Activated CD4-positive, alpha-beta memory T cell treated with anti-CD3 and anti-CD28 coated beads for 36 hours (primary cell): Measurements from ENCODE around the gene HLA-DPA1. TPM values are rescaled to one million over a fixed set of nuclear protein-coding genes. Genes with fewer than 3 reads are reported as not detected.
"Not testable (repeated sequence)": the region's sequence is repeated elsewhere in the genome, so short reads cannot be mapped to it uniquely, and the experiment has no call there.

Source experiments
- CTCF ChIA-PET: fragments of 350-600 bp; sonication (Branson Sonifier 250); formaldehyde crosslinking; loops from one replicate; lab custom pipeline; 2021; ENCODE audit warnings: antibody characterized with exemption, inconsistent platforms; lab: Charles Lee
- POLR2A ChIA-PET: fragments of 350-600 bp; sonication (Branson Sonifier 250); formaldehyde crosslinking; loops from one replicate; lab custom pipeline; 2021; ENCODE audit warnings: antibody characterized with exemption; lab: Charles Lee
- DNase-seq: peaks from one replicate; pipeline ENCODE4 v3.0.0-alpha.2; 2020
- H3K27ac Mint-ChIP-seq: one replicate; pipeline ENCODE4 v1.8.0; 2021; ENCODE audit warnings: mixed read lengths
- H3K27me3 Mint-ChIP-seq: one replicate; pipeline ENCODE4 v1.8.0; 2021; ENCODE audit warnings: mixed read lengths
- H3K36me3 Mint-ChIP-seq: one replicate; pipeline ENCODE4 v1.8.0; 2021; ENCODE audit warnings: mixed read lengths
- H3K4me1 Mint-ChIP-seq: one replicate; pipeline ENCODE4 v1.8.0; 2021; ENCODE audit warnings: low read depth, mixed read lengths
- H3K4me3 Mint-ChIP-seq: one replicate; pipeline ENCODE4 v1.8.0; 2021; ENCODE audit warnings: mild to moderate bottlenecking, mixed read lengths
- H3K9me3 Mint-ChIP-seq: one replicate; pipeline ENCODE4 v1.8.0; 2021; ENCODE audit warnings: mixed read lengths
- intact Hi-C: fragments of 100-400 bp; cut with micrococcal nuclease; formaldehyde crosslinking; loops from one replicate; pipeline ENCODE4 v1.15.1; 2023
- total RNA-seq, 2 experiments: library from RNA; stranded (reverse); gene quantifications; one replicate each; pipeline ENCODE4 v1.2.3, GENCODE V29; 2021

HLA-DPA1 gene
- total RNA-seq, 2 experiments from 2014 or later: 19.3 to 20.9 TPM

GRCh38 chr6:33075568-33076405 lies 2.3 kb upstream of the HLA-DPA1 start, which contains the start of gene HLA-DPB1:
Gene HLA-DPB1 (plus strand): TSS chr6:33075990. CDS start chr6:33076042, 52 bp downstream.
- H3K27ac Mint-ChIP-seq: no peak within 1 kb of the TSS
- peaks cover 16% of the 10 kb centered on the region for H3K27me3 Mint-ChIP-seq
- DNase-seq: no peak
- no peaks in the 10 kb centered on the region for H3K36me3 Mint-ChIP-seq
- intact Hi-C loops: no loop called here
- H3K4me1 Mint-ChIP-seq: peaks cover 33% of the 10 kb centered on the region
- CTCF ChIA-PET: interaction anchor here (0.6 to 1.5 kb wide), 7 partner anchors 44 to 208 kb away, joined by 3 to 4 read pairs (median 4); no protein-coding TSS in a partner anchor
- POLR2A ChIA-PET: interaction anchor here (0.8 to 0.9 kb wide), 2 partner anchors 10 to 104 kb away, joined by 3 read pairs; no protein-coding TSS in a partner anchor
- H3K4me3 Mint-ChIP-seq: peak within 1 kb of the TSS; percentile 68
- H3K9me3 Mint-ChIP-seq: no peaks in the 10 kb centered on the region

- peaks cover 33% of the 10 kb centered on the region for H3K4me1 Mint-ChIP-seq
- intact Hi-C loops: no loop called here
- H3K27me3 Mint-ChIP-seq: peaks cover 16% of the 10 kb centered on the region
- no peak overlapping the region for H3K27ac Mint-ChIP-seq
- DNase-seq: no peak
- POLR2A ChIA-PET: interaction anchor here (0.8 kb wide), 1 partner anchor 103 kb away, joined by 3 read pairs; no protein-coding TSS in a partner anchor
- CTCF ChIA-PET: interaction anchor here (0.6 to 1.5 kb wide), 5 partner anchors 45 to 174 kb away, joined by 3 to 4 read pairs (median 4); no protein-coding TSS in a partner anchor
- H3K9me3 Mint-ChIP-seq: no peaks in the 10 kb centered on the region
- H3K4me3 Mint-ChIP-seq: peak overlapping the region; percentile 68
- H3K36me3 Mint-ChIP-seq: no peaks in the 10 kb centered on the region
These were observed 1.7 kb upstream of the HLA-DPA1 start for GRCh38 chr6:33075208-33075567.

GRCh38 chr6:33072508-33073100 lies 845 bp downstream of the HLA-DPA1 start:
- ChIA-PET POLR2A (no interaction called here), CTCF (interaction anchor here (0.8 to 2.8 kb wide), 5 partner anchors 58 to 204 kb away, joined by 3 to 10 read pairs (median 4); no protein-coding TSS in a partner anchor)
- H3K27ac Mint-ChIP-seq: no peak overlapping the region
- peaks cover 11% of the 10 kb centered on the region for H3K27me3 Mint-ChIP-seq
- H3K4me1 Mint-ChIP-seq: peaks cover 30% of the 10 kb centered on the region
- intact Hi-C loops: no loop called here
- peak overlapping the region; percentile 13 for H3K4me3 Mint-ChIP-seq
- H3K36me3 Mint-ChIP-seq: no peaks in the 10 kb centered on the region
- no peak for DNase-seq
- no peaks in the 10 kb centered on the region for H3K9me3 Mint-ChIP-seq

GRCh38 chr6:33071569-33071968 lies 1.9 kb downstream of the HLA-DPA1 start:
- no peaks in the 10 kb centered on the region for H3K9me3 Mint-ChIP-seq

GRCh38 chr6:33070909-33071308 lies 2.5 kb downstream of the HLA-DPA1 start:
- POLR2A ChIA-PET: no interaction called here
- peaks cover 3% of the 10 kb centered on the region for H3K27me3 Mint-ChIP-seq
- no peak overlapping the region for H3K27ac Mint-ChIP-seq
- no peaks in the 10 kb centered on the region for H3K36me3 Mint-ChIP-seq
- H3K4me3 Mint-ChIP-seq: no peak overlapping the region
- intact Hi-C loops: no loop called here
- H3K4me1 Mint-ChIP-seq: peaks cover 21% of the 10 kb centered on the region
- no peak for DNase-seq
- H3K9me3 Mint-ChIP-seq: no peaks in the 10 kb centered on the region
- CTCF ChIA-PET: no interaction called here

More at GRCh38 chr6:33071569-33071968, 1.9 kb downstream of the HLA-DPA1 start:
- peaks cover 5% of the 10 kb centered on the region for H3K27me3 Mint-ChIP-seq
- no peak overlapping the region for H3K27ac Mint-ChIP-seq
- CTCF ChIA-PET: interaction anchor here (1.6 to 2.8 kb wide), 2 partner anchors 87 to 177 kb away, joined by 4 to 10 read pairs; no protein-coding TSS in a partner anchor
- no peaks in the 10 kb centered on the region for H3K36me3 Mint-ChIP-seq
- peaks cover 25% of the 10 kb centered on the region for H3K4me1 Mint-ChIP-seq
- POLR2A ChIA-PET: no interaction called here
- no peak for DNase-seq
- intact Hi-C loops: no loop called here
- no peak overlapping the region for H3K4me3 Mint-ChIP-seq

- intact Hi-C loops: no loop called here
- Mint-ChIP-seq H3K4me3 (no peak overlapping the region), H3K36me3 (no peaks in the 10 kb centered on the region), H3K9me3 (no peaks in the 10 kb centered on the region), H3K4me1 (peaks cover 15% of the 10 kb centered on the region), H3K27me3 (peaks cover 3% of the 10 kb centered on the region), H3K27ac (no peak overlapping the region)
- ChIA-PET POLR2A (no interaction called here), CTCF (no interaction called here)
- DNase-seq: no peak
These were observed 4.3 kb downstream of the HLA-DPA1 start for GRCh38 chr6:33069021-33069738.

GRCh38 chr6:33066917-33067521 lies 6.4 kb downstream of the HLA-DPA1 start:
- intact Hi-C loops: no loop called here
- H3K36me3 Mint-ChIP-seq: no peaks in the 10 kb centered on the region
- ChIA-PET CTCF (no interaction called here), POLR2A (no interaction called here)
- H3K27me3 Mint-ChIP-seq: peaks cover 3% of the 10 kb centered on the region
- no peak overlapping the region for H3K27ac Mint-ChIP-seq
- DNase-seq: no peak
- peaks cover 4% of the 10 kb centered on the region for H3K4me1 Mint-ChIP-seq
- H3K9me3 Mint-ChIP-seq: no peaks in the 10 kb centered on the region
- no peak overlapping the region for H3K4me3 Mint-ChIP-seq

- H3K4me3 Mint-ChIP-seq: no peak overlapping the region
- H3K36me3 Mint-ChIP-seq: no peaks in the 10 kb centered on the region
- DNase-seq: no peak
- ChIA-PET CTCF (interaction anchor here (0.6 kb wide), 1 partner anchor 471 kb away, joined by 3 read pairs; no protein-coding TSS in a partner anchor), POLR2A (no interaction called here)
- intact Hi-C loops: no loop called here
- no peaks in the 10 kb centered on the region for H3K4me1 Mint-ChIP-seq
- H3K27me3 Mint-ChIP-seq: peaks cover 3% of the 10 kb centered on the region
- no peak overlapping the region for H3K27ac Mint-ChIP-seq
- no peaks in the 10 kb centered on the region for H3K9me3 Mint-ChIP-seq
These were observed 8.1 kb downstream of the HLA-DPA1 start for GRCh38 chr6:33065312-33065711.

GRCh38 chr6:33064723-33065122 lies 8.7 kb downstream of the HLA-DPA1 start:
- no peaks in the 10 kb centered on the region for H3K4me1 Mint-ChIP-seq
- CTCF ChIA-PET: interaction anchor here (0.6 kb wide), 1 partner anchor 472 kb away, joined by 3 read pairs; no protein-coding TSS in a partner anchor

GRCh38 chr6:33063435-33063834 lies 10.0 kb downstream of the HLA-DPA1 start:
- POLR2A ChIA-PET, H3K27me3 Mint-ChIP-seq, H3K27ac Mint-ChIP-seq, H3K9me3 Mint-ChIP-seq, H3K4me1 Mint-ChIP-seq, CTCF ChIA-PET, H3K4me3 Mint-ChIP-seq, intact Hi-C loops, H3K36me3 Mint-ChIP-seq, DNase-seq: not testable (repeated sequence)

More at GRCh38 chr6:33064723-33065122, 8.7 kb downstream of the HLA-DPA1 start:
- H3K27ac Mint-ChIP-seq: no peak overlapping the region
- DNase-seq: no peak
- no peak overlapping the region for H3K4me3 Mint-ChIP-seq
- H3K36me3 Mint-ChIP-seq: no peaks in the 10 kb centered on the region
- no peaks in the 10 kb centered on the region for H3K9me3 Mint-ChIP-seq
- H3K27me3 Mint-ChIP-seq: peaks cover 3% of the 10 kb centered on the region
- intact Hi-C loops: no loop called here
- POLR2A ChIA-PET: no interaction called here

- DNase-seq: no peak
- intact Hi-C loops: no loop called here
- CTCF ChIA-PET: no interaction called here
- Mint-ChIP-seq H3K27ac (no peak overlapping the region), H3K9me3 (no peaks in the 10 kb centered on the region), H3K36me3 (no peaks in the 10 kb centered on the region), H3K4me3 (no peak overlapping the region), H3K27me3 (peaks cover 6% of the 10 kb centered on the region), H3K4me1 (no peaks in the 10 kb centered on the region)
- POLR2A ChIA-PET: no interaction called here
These were observed 11.5 kb downstream of the HLA-DPA1 start for GRCh38 chr6:33061987-33062386.
